ENCODE measurements around the gene MAGI1. TPM values are rescaled to one million over a fixed set of nuclear protein-coding genes. Genes with fewer than 3 reads are reported as not detected.

MAGI1 gene
- total RNA-seq, 1 donor, result 13.0 TPM

GRCh38 chr3:65503776-65504175 is 534.9 kb downstream of the MAGI1 start:
- DNase-seq (ENCODE audit: low read depth), result no peak
- no peak for TF ChIP-seq CTCF (IDR thresholded peaks at IDR 0.05; ENCODE audit: insufficient read depth, low read length)

GRCh38 chr3:65502526-65502925 is 536.2 kb downstream of the MAGI1 start:
- no peak for DNase-seq (ENCODE audit: low read depth)
- H3K4me3 ChIP-seq (ENCODE audit: low read depth, low read length), result no peak overlapping the region
- no peak for TF ChIP-seq CTCF (IDR thresholded peaks at IDR 0.05; ENCODE audit: insufficient read depth, low read length)

More at GRCh38 chr3:65503776-65504175, 534.9 kb downstream of the MAGI1 start:
- H3K4me3 ChIP-seq (ENCODE audit: low read depth, low read length), result no peak overlapping the region

GRCh38 chr3:65500398-65501306 is 538.1 kb downstream of the MAGI1 start:
- no peak for TF ChIP-seq CTCF (IDR thresholded peaks at IDR 0.05; ENCODE audit: insufficient read depth, low read length)
- no peak for DNase-seq (ENCODE audit: low read depth)
- no peak overlapping the region for H3K4me3 ChIP-seq (ENCODE audit: low read depth, low read length)

- DNase-seq (ENCODE audit: low read depth), result no peak
- H3K4me3 ChIP-seq (ENCODE audit: low read depth, low read length), result no peak overlapping the region
- no peak for TF ChIP-seq CTCF (IDR thresholded peaks at IDR 0.05; ENCODE audit: insufficient read depth, low read length)
Observed at GRCh38 chr3:65497846-65498245, 540.9 kb downstream of the MAGI1 start.

- DNase-seq (ENCODE audit: low read depth), result no peak
- no peak for TF ChIP-seq CTCF (IDR thresholded peaks at IDR 0.05; ENCODE audit: insufficient read depth, low read length)
Observed at GRCh38 chr3:65497236-65497635, 541.5 kb downstream of the MAGI1 start.

GRCh38 chr3:65493938-65494337 is 544.8 kb downstream of the MAGI1 start:
- DNase-seq (ENCODE audit: low read depth), result no peak
- H3K4me3 ChIP-seq (ENCODE audit: low read depth, low read length), result no peak overlapping the region
- no peak for TF ChIP-seq CTCF (IDR thresholded peaks at IDR 0.05; ENCODE audit: insufficient read depth, low read length)

More at GRCh38 chr3:65497236-65497635, 541.5 kb downstream of the MAGI1 start:
- no peak overlapping the region for H3K4me3 ChIP-seq (ENCODE audit: low read depth, low read length)
